ENCODE results near the gene RHCE.

Gene RHCE

GRCh38 chr1:25435397-25436108, 14.9 kb upstream of the RHCE start:
- CTCF ChIA-PET = interaction anchor here (0.7 to 2.0 kb wide), 2 partner anchors 85 to 376 kb away, joined by 3 to 9 read pairs; no protein-coding TSS in a partner anchor

GRCh38 chr1:25433389-25434186, 13.0 kb upstream of the RHCE start:
- CTCF ChIA-PET = no interaction called here
- H3K4me3 ChIP-seq (ENCODE audit: low read depth, low read length) = no peak overlapping the region
- POLR2A ChIA-PET = no interaction called here
- no peak for TF ChIP-seq CTCF (IDR thresholded peaks at IDR 0.05; ENCODE audit: insufficient read depth, low read length, missing control alignments)
- no peak for DNase-seq (ENCODE audit: low read depth, low spot score)

More at GRCh38 chr1:25435397-25436108, 14.9 kb upstream of the RHCE start:
- POLR2A ChIA-PET = interaction anchor here (1.5 kb wide), 1 partner anchor 188 kb away, joined by 3 read pairs; the partner anchor contains the start of gene RSRP1
- no peak overlapping the region for H3K4me3 ChIP-seq (ENCODE audit: low read depth, low read length)
- no peak for TF ChIP-seq CTCF (IDR thresholded peaks at IDR 0.05; ENCODE audit: insufficient read depth, low read length, missing control alignments)
- no peak for DNase-seq (ENCODE audit: low read depth, low spot score)

- H3K4me3 ChIP-seq (ENCODE audit: low read depth, low read length) = no peak overlapping the region
- ChIA-PET CTCF (interaction anchor here (2.3 kb wide), 1 partner anchor 87 kb away, joined by 8 read pairs; no protein-coding TSS in a partner anchor), POLR2A (no interaction called here)
- no peak for TF ChIP-seq CTCF (IDR thresholded peaks at IDR 0.05; ENCODE audit: insufficient read depth, low read length, missing control alignments)
- no peak for DNase-seq (ENCODE audit: low read depth, low spot score)
Measured at GRCh38 chr1:25432749-25433388, 12.2 kb upstream of the RHCE start.

- TF ChIP-seq CTCF (IDR thresholded peaks at IDR 0.05; ENCODE audit: insufficient read depth, low read length, missing control alignments) = no peak
- ChIA-PET CTCF (interaction anchor here (1.6 to 2.3 kb wide), 2 partner anchors 55 to 88 kb away, joined by 3 to 8 read pairs; no protein-coding TSS in a partner anchor), POLR2A (interaction anchor here (1.2 kb wide), 2 partner anchors 11 to 69 kb away, joined by 4 to 6 read pairs; no protein-coding TSS in a partner anchor)
- peak overlapping the region; percentile 80 for H3K4me3 ChIP-seq (ENCODE audit: low read depth, low read length)
- DNase-seq (ENCODE audit: low read depth, low spot score) = no peak
Measured at GRCh38 chr1:25431955-25432719, 11.5 kb upstream of the RHCE start.

GRCh38 chr1:25430967-25431881, 10.6 kb upstream of the RHCE start:
- CTCF ChIA-PET = interaction anchor here (1.1 to 2.3 kb wide), 4 partner anchors 29 to 89 kb away, joined by 3 to 8 read pairs (median 3); no protein-coding TSS in a partner anchor

More at GRCh38 chr1:25430967-25431881, 10.6 kb upstream of the RHCE start:
- no peak for DNase-seq (ENCODE audit: low read depth, low spot score)
- TF ChIP-seq CTCF (IDR thresholded peaks at IDR 0.05; ENCODE audit: insufficient read depth, low read length, missing control alignments) = no peak
- POLR2A ChIA-PET = interaction anchor here (1.2 kb wide), 2 partner anchors 12 to 70 kb away, joined by 4 to 6 read pairs; no protein-coding TSS in a partner anchor
- H3K4me3 ChIP-seq (ENCODE audit: low read depth, low read length) = peak overlapping the region; percentile 80

Measured in AG04449 (cell line).